Renal cortical epithelial cell (primary cell): ENCODE data around the gene IQSEC1. TPM values are rescaled to one million over a fixed set of nuclear protein-coding genes. Genes with fewer than 3 reads are reported as not detected.

Source experiments
- DNase-seq: peaks from one replicate; pipeline ENCODE4 v3.0.0-alpha.2; 2011; ENCODE audit warnings: low read depth
- total RNA-seq: library from RNA; depleted of rRNA; stranded (reverse); fragments of >200 nt; gene quantifications from 2 replicates; pipeline ENCODE4 v1.2.3, GENCODE V29; 2014

Gene IQSEC1
- total RNA-seq, 1 donor from 2014 or later: 23.8 TPM

- DNase-seq: no peak
Observed at GRCh38 chr3:12935023-12935860, 138.0 kb downstream of the IQSEC1 start.

- DNase-seq: no peak
Observed at GRCh38 chr3:12934431-12934830, 138.8 kb downstream of the IQSEC1 start.

GRCh38 chr3:12933901-12934300 is 139.3 kb downstream of the IQSEC1 start:
- no peak for DNase-seq

- DNase-seq: no peak
Observed at GRCh38 chr3:12932754-12933153, 140.5 kb downstream of the IQSEC1 start.

- no peak for DNase-seq
Observed at GRCh38 chr3:12932347-12932746, 140.9 kb downstream of the IQSEC1 start.

- DNase-seq: no peak
Observed at GRCh38 chr3:12931273-12931905, 141.8 kb downstream of the IQSEC1 start.

GRCh38 chr3:12929801-12930200 is 143.4 kb downstream of the IQSEC1 start:
- DNase-seq: no peak

GRCh38 chr3:12926660-12927059 is 146.6 kb downstream of the IQSEC1 start:
- no peak for DNase-seq

- no peak for DNase-seq
Observed at GRCh38 chr3:12925648-12926047, 147.6 kb downstream of the IQSEC1 start.

- DNase-seq: no peak
Observed at GRCh38 chr3:12924437-12924836, 148.8 kb downstream of the IQSEC1 start.

GRCh38 chr3:12922881-12923431 is 150.3 kb downstream of the IQSEC1 start:
- no peak for DNase-seq

GRCh38 chr3:12922306-12922705 is 150.9 kb downstream of the IQSEC1 start:
- no peak for DNase-seq

- DNase-seq: no peak
Observed at GRCh38 chr3:12921736-12922135, 151.5 kb downstream of the IQSEC1 start.

- DNase-seq: no peak
Observed at GRCh38 chr3:12920967-12921366, 152.3 kb downstream of the IQSEC1 start.

GRCh38 chr3:12919205-12919604 is 154.0 kb downstream of the IQSEC1 start:
- DNase-seq: no peak

GRCh38 chr3:12918231-12918630 is 155.0 kb downstream of the IQSEC1 start:
- no peak for DNase-seq

- no peak for DNase-seq
Observed at GRCh38 chr3:12916159-12916558, 157.1 kb downstream of the IQSEC1 start.

GRCh38 chr3:12914088-12914487 is 159.1 kb downstream of the IQSEC1 start:
- DNase-seq: no peak

GRCh38 chr3:12911881-12912415 is 161.3 kb downstream of the IQSEC1 start:
- DNase-seq: no peak

- DNase-seq: no peak
Observed at GRCh38 chr3:12910356-12911099, 162.7 kb downstream of the IQSEC1 start.

GRCh38 chr3:12909710-12910109 is 163.5 kb downstream of the IQSEC1 start:
- DNase-seq: no peak

GRCh38 chr3:12908859-12909258 is 164.4 kb downstream of the IQSEC1 start:
- DNase-seq: no peak
